ENCODE measurements around the gene GUCA2A.

The GUCA2A gene

GRCh38 chr1:42158189-42158588, 6.4 kb downstream of the GUCA2A start:
- TF ChIP-seq EZH2phosphoT487 (IDR thresholded peaks at IDR 0.05; ENCODE audit: borderline replicate concordance, low read length) (no peak), CTCF (IDR thresholded peaks at IDR 0.05; ENCODE audit: low read depth, low read length, poor library complexity, severe bottlenecking) (no peak)
- peaks cover 7% of the 10 kb centered on the region for H3K27me3 ChIP-seq (ENCODE audit: control insufficient read depth, low read length)
- peaks cover 8% of the 10 kb centered on the region; the same call in 1 of the 2 replicates for H3K9me3 ChIP-seq (ENCODE audit: control insufficient read depth, insufficient read depth, low read length)
- H3K4me2 ChIP-seq (ENCODE audit: low read length): no peak overlapping the region
- no peaks in the 10 kb centered on the region for H3K4me1 ChIP-seq (ENCODE audit: control insufficient read depth, low read length)
- H3K36me3 ChIP-seq (ENCODE audit: control insufficient read depth, low read length): no peaks in the 10 kb centered on the region
- no peaks in the 10 kb centered on the region for H4K20me1 ChIP-seq (ENCODE audit: control insufficient read depth, insufficient read depth, low read depth, low read length)
- H3K79me2 ChIP-seq (ENCODE audit: control insufficient read depth, low read length): no peaks in the 10 kb centered on the region
- no peaks in the 10 kb centered on the region for H3K9me2 ChIP-seq (replicated peaks; ENCODE audit: control insufficient read depth, low read length)
- no peaks in the 10 kb centered on the region for H3F3A ChIP-seq (ENCODE audit: control insufficient read depth, insufficient read depth)
- H3K27ac ChIP-seq (ENCODE audit: low read depth, low read length): no peak overlapping the region
- H3K4me3 ChIP-seq (ENCODE audit: low read length): no peak overlapping the region

- H3K9me2 ChIP-seq (replicated peaks; ENCODE audit: control insufficient read depth, low read length): no peaks in the 10 kb centered on the region
- no peak for TF ChIP-seq CTCF (IDR thresholded peaks at IDR 0.05; ENCODE audit: low read depth, low read length, poor library complexity, severe bottlenecking)
- no peak for TF ChIP-seq EZH2phosphoT487 (IDR thresholded peaks at IDR 0.05; ENCODE audit: borderline replicate concordance, low read length)
- no peak overlapping the region for H3K27ac ChIP-seq (ENCODE audit: low read depth, low read length)
- H3K27me3 ChIP-seq (ENCODE audit: control insufficient read depth, low read length): peaks cover 7% of the 10 kb centered on the region
- H3K36me3 ChIP-seq (ENCODE audit: control insufficient read depth, low read length): no peaks in the 10 kb centered on the region
- no peak overlapping the region for H3K4me3 ChIP-seq (ENCODE audit: low read length)
- no peaks in the 10 kb centered on the region for H3F3A ChIP-seq (ENCODE audit: control insufficient read depth, insufficient read depth)
- no peak overlapping the region for H3K4me2 ChIP-seq (ENCODE audit: low read length)
- no peaks in the 10 kb centered on the region for H3K4me1 ChIP-seq (ENCODE audit: control insufficient read depth, low read length)
- H4K20me1 ChIP-seq (ENCODE audit: control insufficient read depth, insufficient read depth, low read depth, low read length): no peaks in the 10 kb centered on the region
- peaks cover 8% of the 10 kb centered on the region; the same call in 1 of the 2 replicates for H3K9me3 ChIP-seq (ENCODE audit: control insufficient read depth, insufficient read depth, low read length)
- no peaks in the 10 kb centered on the region for H3K79me2 ChIP-seq (ENCODE audit: control insufficient read depth, low read length)
Observed at GRCh38 chr1:42157667-42158066, 6.9 kb downstream of the GUCA2A start.

DNA sequence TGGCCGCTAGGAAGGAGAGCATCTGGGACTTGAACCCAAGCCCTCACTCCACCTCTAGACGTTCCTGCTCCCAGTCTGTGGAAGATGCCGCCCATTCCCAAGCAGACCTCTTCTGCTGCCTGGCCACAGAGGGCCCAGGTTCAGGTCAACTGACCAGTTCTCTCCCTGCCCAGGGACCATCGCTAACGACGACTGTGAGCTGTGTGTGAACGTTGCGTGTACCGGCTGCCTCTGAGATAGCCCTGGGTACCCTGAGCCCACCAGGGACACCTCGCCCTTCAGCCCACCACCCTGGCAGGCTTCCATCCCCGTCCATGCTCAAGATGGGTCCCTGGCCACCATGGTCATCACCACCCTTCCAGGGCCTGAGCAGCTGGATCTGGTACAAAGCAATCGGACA, 9.2 kb downstream of the GUCA2A start:
- Histone ChIP-seq H3K9me3 (ENCODE audit: control insufficient read depth, insufficient read depth, low read length) (0 out of 2 replicates have a peak, but pooled peaks cover under 1% of the 10 kb centered on the region), H3K79me2 (ENCODE audit: control insufficient read depth, low read length) (no peaks in the 10 kb centered on the region), H4K20me1 (ENCODE audit: control insufficient read depth, insufficient read depth, low read depth, low read length) (no peaks in the 10 kb centered on the region), H3K4me1 (ENCODE audit: control insufficient read depth, low read length) (no peaks in the 10 kb centered on the region), H3K36me3 (ENCODE audit: control insufficient read depth, low read length) (no peaks in the 10 kb centered on the region), H3K27me3 (ENCODE audit: control insufficient read depth, low read length) (peaks cover 3% of the 10 kb centered on the region), H3K9me2 (replicated peaks; ENCODE audit: control insufficient read depth, low read length) (no peaks in the 10 kb centered on the region), H3K4me2 (ENCODE audit: low read length) (no peak overlapping the region), H3K27ac (ENCODE audit: low read depth, low read length) (no peak overlapping the region), H3K4me3 (ENCODE audit: low read length) (no peak overlapping the region), H3F3A (ENCODE audit: control insufficient read depth, insufficient read depth) (no peaks in the 10 kb centered on the region)
- no peak for TF ChIP-seq CTCF (IDR thresholded peaks at IDR 0.05; ENCODE audit: low read depth, low read length, poor library complexity, severe bottlenecking)
- no peak for TF ChIP-seq EZH2phosphoT487 (IDR thresholded peaks at IDR 0.05; ENCODE audit: borderline replicate concordance, low read length)
